Prostate gland (tissue), 2 donors: ENCODE measurements around the gene CBFA2T3. TPM values are rescaled to one million over a fixed set of nuclear protein-coding genes. Genes with fewer than 3 reads are reported as not detected.

Experiments
- DNase-seq: peaks from one replicate; pipeline ENCODE4 v3.0.0-alpha.2; 2019; ENCODE audit warnings: low spot score
- H3K27ac ChIP-seq, 2 donors: fragments of 200-600 bp; sonication (generic); 2 replicates each; pipeline ENCODE4 v1.5.1; 2017 to 2019
- H3K27me3 ChIP-seq: fragments of 200-600 bp; sonication (generic); replicated peaks from 2 replicates; pipeline ENCODE4 v1.5.1; 2019; ENCODE audit not compliant: insufficient read depth
- H3K36me3 ChIP-seq, 2 donors: fragments of 200-600 bp; sonication (generic); 1 replicate in 1 of 2; 2 replicates in 1 of 2; pipeline versions ENCODE4 v1.5.1 to v1.8.1; 2017 to 2019
- H3K4me1 ChIP-seq: fragments of 200-600 bp; sonication (generic); replicated peaks from 2 replicates; pipeline ENCODE4 v1.5.1; 2019
- H3K4me3 ChIP-seq, 2 donors: fragments of 200-600 bp; sonication (generic); 2 replicates each; pipeline ENCODE4 v1.5.1; 2017 to 2019
- H3K9me3 ChIP-seq: fragments of 200-600 bp; sonication (generic); 2 replicates; pipeline ENCODE4 v1.5.1; 2017
- CTCF ChIP-seq, 4 experiments: fragments of 200-600 bp in 2 of 4; fragments of 450-650 bp in 2 of 4; sonication (generic) in 2 of 4; IDR thresholded peaks; 1 replicate in 3 of 4; 2 replicates in 1 of 4; pipeline ENCODE4 v1.5.1; 2016 to 2019; ENCODE audit warnings: antibody characterized with exemption in 4 of 4, mild to moderate bottlenecking in 2 of 4, moderate library complexity in 2 of 4
- POLR2A ChIP-seq: fragments of 450-650 bp; IDR thresholded peaks from one replicate; pipeline ENCODE4 v1.6.1; 2016; ENCODE audit warnings: antibody characterized with exemption, mild to moderate bottlenecking
- POLR2AphosphoS5 ChIP-seq: sonication (generic); formaldehyde crosslinking; IDR thresholded peaks from one replicate; pipeline ENCODE4 v1.6.1; 2017; ENCODE audit warnings: antibody characterized with exemption
- WGBS: methylation state at CpG from one replicate; pipeline ENCODE4 v1.1.5; 2018; 5-methylcytosine and 5-hydroxymethylcytosine counted together
- intact Hi-C: fragments of 100-400 bp; cut with DNase I; formaldehyde crosslinking; loops from one replicate; pipeline ENCODE4 v1.14.2; 2022
- total RNA-seq, 2 donors: library from RNA; depleted of rRNA; stranded (reverse); fragments of >200 nt; gene quantifications; one replicate each; pipeline ENCODE4 v1.1.0, GENCODE V29; 2016

CBFA2T3 gene
- total RNA-seq, 2 donors from 2014 or later = 4.5 to 8.7 TPM

GRCh38 chr16:88882358-88883030 is 94.5 kb downstream of the CBFA2T3 start:
- TF ChIP-seq POLR2A = no peak
- TF ChIP-seq CTCF (IDR thresholded peaks at IDR 0.05) = no peak
- no peak for TF ChIP-seq POLR2AphosphoS5
- H3K27me3 ChIP-seq = no peaks in the 10 kb centered on the region
- no peak overlapping the region for H3K27ac ChIP-seq
- H3K36me3 ChIP-seq = no peaks in the 10 kb centered on the region
- no peak for DNase-seq
- intact Hi-C loops = no loop called here
- no peaks in the 10 kb centered on the region for H3K4me1 ChIP-seq
- no peaks in the 10 kb centered on the region for H3K9me3 ChIP-seq
- no peak overlapping the region for H3K4me3 ChIP-seq
- WGBS = 86% methylated on average over 26 of the region's 26 CpGs

GRCh38 chr16:88881675-88882357 is 95.2 kb downstream of the CBFA2T3 start:
- Histone ChIP-seq H3K4me1 (no peaks in the 10 kb centered on the region), H3K36me3 (no peaks in the 10 kb centered on the region), H3K4me3 (no peak overlapping the region), H3K27ac (no peak overlapping the region), H3K27me3 (no peaks in the 10 kb centered on the region), H3K9me3 (no peaks in the 10 kb centered on the region)
- no peak for TF ChIP-seq POLR2A
- intact Hi-C loops = no loop called here
- 87% methylated on average over 27 of the region's 27 CpGs for WGBS
- DNase-seq = no peak

GRCh38 chr16:88881007-88881615 is 95.9 kb downstream of the CBFA2T3 start:
- no peaks in the 10 kb centered on the region for H3K4me1 ChIP-seq
- intact Hi-C loops = no loop called here
- no peaks in the 10 kb centered on the region for H3K27me3 ChIP-seq
- WGBS = 55% methylated on average over 22 of the region's 46 CpGs
- no peak overlapping the region for H3K4me3 ChIP-seq
- peak overlapping the region in 1 of 2 donors; percentile 36 for H3K27ac ChIP-seq
- H3K9me3 ChIP-seq = no peaks in the 10 kb centered on the region
- TF ChIP-seq POLR2AphosphoS5 = no peak
- TF ChIP-seq POLR2A = no peak
- no peak for TF ChIP-seq CTCF (IDR thresholded peaks at IDR 0.05)
- no peaks in the 10 kb centered on the region for H3K36me3 ChIP-seq
- DNase-seq = peak; percentile 26

- intact Hi-C loops = no loop called here
- no peak overlapping the region for H3K4me3 ChIP-seq
- H3K4me1 ChIP-seq = no peaks in the 10 kb centered on the region
- H3K27ac ChIP-seq = peak overlapping the region in 1 of 2 donors; percentile 36
- no peaks in the 10 kb centered on the region for H3K27me3 ChIP-seq
- TF ChIP-seq POLR2AphosphoS5 (no peak), CTCF (IDR thresholded peaks at IDR 0.05) (no peak), POLR2A (no peak)
- DNase-seq = no peak
- no peaks in the 10 kb centered on the region for H3K9me3 ChIP-seq
- 78% methylated on average over 36 of the region's 36 CpGs for WGBS
- no peaks in the 10 kb centered on the region for H3K36me3 ChIP-seq
These were observed 96.6 kb downstream of the CBFA2T3 start for GRCh38 chr16:88880226-88881006.

GRCh38 chr16:88879788-88880055 is 97.3 kb downstream of the CBFA2T3 start:
- no peaks in the 10 kb centered on the region for H3K27me3 ChIP-seq
- H3K4me3 ChIP-seq = no peak overlapping the region
- intact Hi-C loops = no loop called here
- no peak for DNase-seq
- no peak overlapping the region for H3K27ac ChIP-seq
- TF ChIP-seq POLR2A = no peak
- TF ChIP-seq CTCF (IDR thresholded peaks at IDR 0.05) = no peak
- no peak for TF ChIP-seq POLR2AphosphoS5
- H3K36me3 ChIP-seq = no peaks in the 10 kb centered on the region
- no peaks in the 10 kb centered on the region for H3K4me1 ChIP-seq
- H3K9me3 ChIP-seq = no peaks in the 10 kb centered on the region
- 57% methylated on average over 11 of the region's 11 CpGs for WGBS
